Type B pancreatic cell (in vitro differentiated cells): Measurements from ENCODE around the gene CTNNA3. TPM values are rescaled to one million over a fixed set of nuclear protein-coding genes. Genes with fewer than 3 reads are reported as not detected.

Source experiments
- DNase-seq: peaks from one replicate; pipeline ENCODE4 v3.0.0; 2021; ENCODE audit warnings: mixed read lengths; ENCODE audit not compliant: unreplicated experiment; ENCODE audit errors: extremely low spot score
- H3K27ac Mint-ChIP-seq: 2 replicates; pipeline ENCODE4 v1.8.0; 2021; ENCODE audit warnings: mild to moderate bottlenecking, mixed read lengths
- H3K27me3 Mint-ChIP-seq: 2 replicates; pipeline ENCODE4 v1.8.0; 2021; ENCODE audit warnings: mixed read lengths
- H3K36me3 Mint-ChIP-seq: 2 replicates; pipeline ENCODE4 v1.8.0; 2021; ENCODE audit warnings: mixed read lengths
- H3K4me1 Mint-ChIP-seq: one replicate; pipeline ENCODE4 v1.8.0; 2021; ENCODE audit warnings: mixed read lengths; ENCODE audit not compliant: unreplicated experiment
- H3K4me3 Mint-ChIP-seq: 2 replicates; pipeline ENCODE4 v1.8.0; 2021; ENCODE audit warnings: mild to moderate bottlenecking, mixed read lengths
- H3K9me3 Mint-ChIP-seq: 2 replicates; pipeline ENCODE4 v1.8.0; 2021; ENCODE audit warnings: mixed read lengths
- CTCF ChIP-seq: fragments of 200-600 bp; sonication (generic); conservative IDR thresholded peaks from 2 replicates; pipeline ENCODE4 v1.5.0; 2021; ENCODE audit warnings: antibody characterized with exemption, mild to moderate bottlenecking
- total RNA-seq: library from RNA; stranded (reverse); gene quantifications from 2 replicates; pipeline ENCODE4 v1.2.1, GENCODE V29; 2021; ENCODE audit warnings: low replicate concordance

Gene CTNNA3
- total RNA-seq, 1 donor from 2014 or later: 2.6 TPM

- no peak for DNase-seq
Observed at GRCh38 chr10:67629461-67629971, 66.5 kb downstream of the CTNNA3 start.

GRCh38 chr10:67622984-67623383 lies 73.0 kb downstream of the CTNNA3 start:
- Mint-ChIP-seq H3K27ac (no peak overlapping the region), H3K4me1 (peaks cover 8% of the 10 kb centered on the region), H3K36me3 (no peaks in the 10 kb centered on the region)

More at GRCh38 chr10:67629461-67629971, 66.5 kb downstream of the CTNNA3 start:
- no peak overlapping the region for H3K4me3 Mint-ChIP-seq
- H3K36me3 Mint-ChIP-seq: no peaks in the 10 kb centered on the region
- no peak for TF ChIP-seq CTCF
- no peaks in the 10 kb centered on the region for H3K9me3 Mint-ChIP-seq
- no peaks in the 10 kb centered on the region for H3K27me3 Mint-ChIP-seq
- peaks cover 15% of the 10 kb centered on the region for H3K4me1 Mint-ChIP-seq
- no peak overlapping the region for H3K27ac Mint-ChIP-seq

GRCh38 chr10:67622511-67622910 lies 73.5 kb downstream of the CTNNA3 start:
- DNase-seq: no peak
- no peaks in the 10 kb centered on the region for H3K36me3 Mint-ChIP-seq
- no peak overlapping the region for H3K27ac Mint-ChIP-seq
- no peak overlapping the region for H3K4me3 Mint-ChIP-seq
- no peak for TF ChIP-seq CTCF
- H3K27me3 Mint-ChIP-seq: no peaks in the 10 kb centered on the region
- H3K4me1 Mint-ChIP-seq: peaks cover 8% of the 10 kb centered on the region
- no peaks in the 10 kb centered on the region for H3K9me3 Mint-ChIP-seq

More at GRCh38 chr10:67622984-67623383, 73.0 kb downstream of the CTNNA3 start:
- H3K4me3 Mint-ChIP-seq: no peak overlapping the region
- TF ChIP-seq CTCF: no peak
- no peaks in the 10 kb centered on the region for H3K27me3 Mint-ChIP-seq
- DNase-seq: no peak
- no peaks in the 10 kb centered on the region for H3K9me3 Mint-ChIP-seq

- DNase-seq: no peak
- Mint-ChIP-seq H3K4me3 (no peak overlapping the region), H3K27me3 (no peaks in the 10 kb centered on the region), H3K4me1 (peaks cover 8% of the 10 kb centered on the region), H3K27ac (no peak overlapping the region), H3K9me3 (no peaks in the 10 kb centered on the region), H3K36me3 (no peaks in the 10 kb centered on the region)
- no peak for TF ChIP-seq CTCF
Observed at GRCh38 chr10:67621834-67622233, 74.2 kb downstream of the CTNNA3 start.

- no peak overlapping the region for H3K4me3 Mint-ChIP-seq
- no peak for DNase-seq
- no peak overlapping the region for H3K27ac Mint-ChIP-seq
- no peaks in the 10 kb centered on the region for H3K27me3 Mint-ChIP-seq
- H3K36me3 Mint-ChIP-seq: no peaks in the 10 kb centered on the region
- no peaks in the 10 kb centered on the region for H3K9me3 Mint-ChIP-seq
- H3K4me1 Mint-ChIP-seq: peaks cover 8% of the 10 kb centered on the region
- TF ChIP-seq CTCF: no peak
Observed at GRCh38 chr10:67618116-67618515, 77.9 kb downstream of the CTNNA3 start.
